GM12874 (cell line): ENCODE measurements around the gene ZIC2.

ENCODE experiments used
- CTCF ChIP-seq: IDR thresholded peaks from 2 replicates; pipeline ENCODE4 v1.5.1; 2011; ENCODE audit warnings: low read depth, mild to moderate bottlenecking, control low read depth, low read length, moderate library complexity; ENCODE audit not compliant: insufficient read depth

Gene ZIC2

GRCh38 chr13:99968521-99969452 is 12.8 kb upstream of the ZIC2 start:
- no peak for TF ChIP-seq CTCF

- TF ChIP-seq CTCF = no peak
Measured at GRCh38 chr13:99969453-99969918, 12.1 kb upstream of the ZIC2 start.

GRCh38 chr13:99969919-99970650 is 11.5 kb upstream of the ZIC2 start:
- TF ChIP-seq CTCF = no peak

- TF ChIP-seq CTCF = no peak
Measured at GRCh38 chr13:99970651-99971575, 10.7 kb upstream of the ZIC2 start.

- no peak for TF ChIP-seq CTCF
Measured at GRCh38 chr13:99971576-99972189, 9.9 kb upstream of the ZIC2 start, which contains the start of gene ZIC5. ZIC5 (minus strand) TSS chr13:99971767; CDS start chr13:99971603, 164 bp downstream.

GRCh38 chr13:99972190-99972731 is 9.3 kb upstream of the ZIC2 start:
- no peak for TF ChIP-seq CTCF
